GM21528 (cell line): ENCODE data around the gene OBSCN.

Experiments used
- ATAC-seq: cut with Tn5 transposase; IDR thresholded peaks from one replicate; pipeline ENCODE4 v1.9.1; 2021; ENCODE audit warnings: mild to moderate bottlenecking, moderate library complexity; ENCODE audit not compliant: unreplicated experiment, low FRiP score

OBSCN gene

GRCh38 chr1:228273720-228274451 lies 66.0 kb downstream of the OBSCN start:
- no peak for ATAC-seq

GRCh38 chr1:228274452-228275178 lies 66.8 kb downstream of the OBSCN start:
- ATAC-seq: no peak

GRCh38 chr1:228275179-228275429 lies 67.3 kb downstream of the OBSCN start:
- no peak for ATAC-seq

- ATAC-seq: peak; percentile 57
Measured at GRCh38 chr1:228275430-228276173, 67.8 kb downstream of the OBSCN start.

GRCh38 chr1:228276174-228276831 lies 68.5 kb downstream of the OBSCN start:
- ATAC-seq: peak; percentile 12

GRCh38 chr1:228276901-228277490 lies 69.2 kb downstream of the OBSCN start:
- ATAC-seq: no peak

- ATAC-seq: no peak
Measured at GRCh38 chr1:228277491-228278431, 69.9 kb downstream of the OBSCN start.

GRCh38 chr1:228278432-228278941 lies 70.6 kb downstream of the OBSCN start:
- ATAC-seq: no peak

- ATAC-seq: no peak
Measured at GRCh38 chr1:228279011-228279721, 71.3 kb downstream of the OBSCN start.

GRCh38 chr1:228279722-228280105 lies 71.9 kb downstream of the OBSCN start:
- no peak for ATAC-seq

GRCh38 chr1:228280106-228280901 lies 72.5 kb downstream of the OBSCN start:
- no peak for ATAC-seq

- no peak for ATAC-seq
Measured at GRCh38 chr1:228280961-228281591, 73.2 kb downstream of the OBSCN start.

- ATAC-seq: no peak
Measured at GRCh38 chr1:228281631-228282328, 73.9 kb downstream of the OBSCN start.

GRCh38 chr1:228282329-228283042 lies 74.6 kb downstream of the OBSCN start:
- no peak for ATAC-seq

GRCh38 chr1:228283043-228283371 lies 75.2 kb downstream of the OBSCN start:
- no peak for ATAC-seq

- ATAC-seq: no peak
Measured at GRCh38 chr1:228283476-228284147, 75.8 kb downstream of the OBSCN start.
